NCI-H774 (cell line): ENCODE results near the gene B3GNT8.
A peak's percentile ranks its signal among the peaks of the same experiment; 100 is the strongest.
"Not testable (repeated sequence)": the region's sequence is repeated elsewhere in the genome, so short reads cannot be mapped to it uniquely, and the experiment has no call there.

ENCODE experiments used
- DNase-seq: peaks from one replicate; lab custom pipeline; 2025; lab: John Stamatoyannopoulos, UW

B3GNT8 gene

DNA sequence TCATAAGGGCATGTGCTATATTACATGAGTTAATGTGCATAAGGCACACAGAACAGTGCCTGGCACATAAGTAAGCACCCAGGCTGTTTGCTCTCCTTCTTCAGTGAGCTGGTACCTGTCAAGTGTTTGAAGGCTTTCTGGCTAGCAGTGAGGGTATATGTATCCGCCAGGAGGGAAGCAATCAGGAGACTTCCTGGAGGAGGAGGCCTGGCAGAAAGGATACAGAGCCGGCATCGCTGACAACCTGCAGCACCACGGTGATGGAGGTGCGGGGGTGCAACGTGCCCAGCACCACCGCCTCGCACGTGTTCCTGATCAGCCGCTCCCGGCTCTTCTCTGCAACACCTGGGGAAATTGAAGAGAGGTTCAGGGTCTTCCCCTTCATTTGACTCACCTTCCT is 35.6 kb downstream of the B3GNT8 start:
- no peak for DNase-seq

DNA sequence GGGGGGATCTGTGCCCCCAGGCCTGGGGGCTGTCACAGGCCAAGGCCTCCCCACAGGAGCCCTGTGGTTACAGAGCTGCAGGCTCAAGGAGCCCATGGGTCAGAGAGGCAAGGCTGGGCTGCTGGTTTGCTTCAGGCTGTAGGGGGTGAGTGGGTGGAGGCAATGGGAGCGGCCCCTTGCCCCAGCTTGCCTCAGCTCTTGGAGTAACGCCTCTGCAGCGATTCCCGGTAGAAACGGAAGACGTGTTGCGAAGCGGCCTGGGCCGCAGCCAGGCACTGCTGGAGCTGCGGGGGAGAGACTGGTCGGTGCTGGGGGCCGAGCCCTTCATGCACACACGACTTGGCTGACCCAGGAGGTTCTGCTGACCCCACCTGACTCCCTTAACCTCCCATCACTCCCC is 40.7 kb downstream of the B3GNT8 start:
- DNase-seq: no peak

DNA sequence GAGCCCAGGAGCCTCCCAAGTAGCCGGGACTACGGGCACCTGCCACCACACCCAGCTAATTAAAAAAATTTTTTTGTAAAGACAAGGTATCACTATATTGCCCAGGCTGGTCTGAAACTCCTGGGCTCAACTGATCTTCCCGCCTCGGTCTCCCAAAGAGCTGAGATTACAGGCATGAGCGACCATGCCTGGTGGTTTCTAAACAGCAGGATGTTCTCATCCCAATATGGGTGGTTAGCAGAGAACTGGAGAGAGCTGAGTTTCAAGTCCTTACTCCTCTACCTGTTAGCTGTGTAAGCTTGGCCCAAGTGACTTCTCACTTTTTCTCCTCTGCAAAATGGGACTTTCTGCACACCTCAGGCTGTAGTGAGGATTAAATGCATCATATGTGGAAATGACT is 42.8 kb downstream of the B3GNT8 start:
- no peak for DNase-seq

DNA sequence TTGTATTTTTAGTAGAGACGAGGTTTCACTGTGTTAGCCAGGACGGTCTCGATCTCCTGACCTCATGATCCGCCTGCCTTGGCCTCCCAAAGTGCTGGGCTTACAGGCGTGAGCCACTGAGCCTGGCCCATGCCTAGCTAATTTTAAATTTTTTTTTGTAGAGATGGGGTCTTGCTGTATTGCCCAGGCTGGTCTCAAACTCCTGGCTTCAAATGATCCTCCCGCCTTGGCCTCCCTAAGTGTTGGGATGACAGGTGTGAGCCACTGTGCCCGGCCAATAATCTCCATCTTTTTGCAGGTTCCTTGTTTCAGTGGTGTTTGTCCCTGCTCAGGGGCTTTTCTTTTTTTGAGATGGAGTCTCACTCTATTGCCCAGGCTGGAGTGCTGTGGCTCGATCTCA is 45.6 kb downstream of the B3GNT8 start:
- not testable (repeated sequence) for DNase-seq

DNA sequence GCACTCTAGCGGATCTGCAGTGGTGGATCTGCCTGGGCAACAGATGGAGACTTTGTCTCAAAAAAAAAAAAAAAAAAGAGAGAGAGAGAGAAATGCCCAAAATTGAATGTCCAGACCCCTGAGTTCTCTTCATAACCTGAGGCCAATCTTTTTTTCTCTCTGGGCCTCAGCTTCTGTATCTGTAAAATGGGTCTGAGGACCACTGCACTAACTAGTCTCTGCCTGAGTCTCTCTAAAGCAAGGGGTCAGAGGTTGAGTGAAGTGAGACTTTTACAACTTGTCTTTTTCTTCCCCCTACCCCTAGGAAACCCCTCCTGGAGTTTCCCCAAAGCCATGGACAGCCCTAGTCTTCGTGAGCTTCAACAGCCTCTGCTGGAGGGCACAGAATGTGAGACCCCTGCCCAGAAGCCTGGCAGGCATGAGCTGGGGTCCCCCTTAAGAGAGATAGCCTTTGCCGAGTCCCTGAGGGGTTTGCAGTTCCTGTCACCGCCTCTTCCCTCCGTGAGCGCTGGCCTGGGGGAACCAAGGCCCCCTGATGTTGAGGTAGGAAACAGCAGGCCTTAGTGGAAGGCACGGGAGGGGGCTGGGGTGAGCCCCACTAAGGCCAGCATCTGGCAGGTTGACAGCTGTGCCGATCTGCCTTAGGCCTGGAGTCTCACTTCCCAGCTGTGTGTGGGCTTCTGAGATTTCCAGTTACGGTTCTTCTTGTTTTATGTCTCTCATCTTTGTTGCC is 49.0 kb downstream of the B3GNT8 start:
- no peak for DNase-seq

DNA sequence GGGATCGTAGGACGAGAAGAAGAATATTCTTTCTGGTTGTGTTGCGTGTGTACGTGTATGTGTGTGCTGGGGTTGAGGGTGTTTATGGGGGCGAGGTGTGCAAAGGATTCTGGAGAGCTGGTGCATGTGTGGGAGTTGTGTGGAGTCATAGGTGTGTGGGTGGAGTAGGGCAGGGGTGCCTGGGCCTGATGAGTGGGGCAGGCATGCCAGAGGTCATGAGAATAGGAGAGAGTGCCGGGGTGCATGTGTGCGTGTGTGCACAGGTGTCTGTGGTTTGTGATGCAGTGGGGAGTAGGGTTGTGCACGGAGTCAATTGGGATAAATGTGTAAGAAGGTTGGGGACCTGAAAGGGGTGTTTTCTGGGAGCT is 50.2 kb downstream of the B3GNT8 start:
- DNase-seq: no peak

DNA sequence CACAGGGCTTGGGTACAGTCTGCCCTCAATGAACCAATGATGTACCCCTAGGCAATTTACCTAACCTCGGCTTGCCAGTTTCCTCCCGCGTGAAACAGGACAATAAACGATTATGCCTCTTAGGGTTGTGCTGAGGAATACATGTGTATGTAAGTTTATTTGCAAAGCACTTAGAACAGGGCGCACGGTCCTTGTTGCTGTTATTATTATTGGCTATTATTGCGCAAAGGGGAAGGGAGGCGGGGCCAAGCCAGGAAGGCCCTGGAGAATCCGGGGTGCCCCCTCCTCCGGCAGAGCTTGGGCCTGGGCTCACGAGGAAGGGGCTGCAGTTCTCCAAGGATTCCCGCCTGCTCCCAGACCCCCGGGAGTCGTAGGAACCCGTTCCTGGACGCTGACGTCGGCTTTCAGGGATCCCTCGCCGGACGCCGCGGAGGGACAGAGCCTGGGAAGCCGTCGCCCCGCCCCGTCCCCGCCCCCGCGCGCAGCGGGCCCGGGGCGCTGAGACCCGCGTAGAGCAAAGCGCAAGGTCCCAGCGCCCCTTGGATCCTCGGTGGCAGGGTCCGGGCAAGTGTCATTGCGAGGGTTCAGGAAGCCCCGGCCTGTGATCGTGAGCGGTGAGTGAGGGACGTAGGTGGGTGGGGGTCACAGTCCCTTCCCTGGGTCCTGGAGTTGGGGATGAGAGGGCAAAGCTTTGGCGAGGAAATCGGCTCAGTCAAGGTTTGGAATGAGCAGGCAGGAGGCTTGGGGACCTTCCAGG is 50.8 kb downstream of the B3GNT8 start, which contains the start of gene TMEM91:
Gene TMEM91, plus strand, starts transcription at position 293 of the 757 bp plus-strand sequence. CDS start 1,777 bp downstream, outside the sequence.
- DNase-seq: peak; percentile 8
